Measurements from ENCODE around the gene IL33. TPM values are rescaled to one million over a fixed set of nuclear protein-coding genes. Genes with fewer than 3 reads are reported as not detected.
"Not testable (repeated sequence)": the region's sequence is repeated elsewhere in the genome, so short reads cannot be mapped to it uniquely, and the experiment has no call there.

Gene IL33
- 10 to 100 TPM in 11 of 12 donors, not detected in 1; 19.5 to 57.2 (median 31.7) TPM for polyA plus RNA-seq (ENCODE audit: insufficient read length in 12 of 12)
- long read RNA-seq, donor 1, result 0 reads
- long read RNA-seq, donor 2, partial matches to known transcripts, result 0 of 10 reads
- long read RNA-seq, donor 2, other reads (novel, unspliced or antisense), result 10 of 10 reads
- long read RNA-seq, donor 3, partial matches to known transcripts, result 14 of 14 reads
- long read RNA-seq, donor 3, other reads (novel, unspliced or antisense), result 0 of 14 reads
- long read RNA-seq, donor 4, result 0 reads
- long read RNA-seq, donor 5, result 0 reads
- long read RNA-seq, donor 6, partial matches to known transcripts, result 0 of 1 reads
- long read RNA-seq, donor 6, other reads (novel, unspliced or antisense), result 0 of 1 reads
- long read RNA-seq, donor 7, partial matches to known transcripts, result 0 of 6 reads
- long read RNA-seq, donor 7, other reads (novel, unspliced or antisense), result 5 of 6 reads
- long read RNA-seq, donor 8, partial matches to known transcripts, result 0 of 1 reads
- long read RNA-seq, donor 8, other reads (novel, unspliced or antisense), result 0 of 1 reads
- long read RNA-seq, donor 9, result 0 reads
- long read RNA-seq, donor 10, result 0 reads
- long read RNA-seq, donor 11, partial matches to known transcripts, result 0 of 7 reads
- long read RNA-seq, donor 11, other reads (novel, unspliced or antisense), result 7 of 7 reads

- DNase-seq, result peak; percentile 20
These were observed at the start of gene IL33 for GRCh38 chr9:6215562-6215961. Gene IL33 (plus strand): TSS chr9:6215807. CDS start chr9:6241695, 25,888 bp downstream.

GRCh38 chr9:6171667-6172066 is 43.9 kb upstream of the IL33 start:
- no peak for DNase-seq

GRCh38 chr9:6173914-6174313 is 41.7 kb upstream of the IL33 start:
- DNase-seq, result no peak

- not testable (repeated sequence) for DNase-seq
These were observed 32.9 kb upstream of the IL33 start for GRCh38 chr9:6182549-6183226.

- DNase-seq, result no peak
These were observed 32.4 kb upstream of the IL33 start for GRCh38 chr9:6183227-6183551.

- DNase-seq, result no peak
These were observed 32.0 kb upstream of the IL33 start for GRCh38 chr9:6183627-6184026.

- DNase-seq, result peak; percentile 14
These were observed 30.6 kb upstream of the IL33 start for GRCh38 chr9:6184749-6185645.

GRCh38 chr9:6186691-6187090 is 28.9 kb upstream of the IL33 start:
- no peak for DNase-seq

- no peak for DNase-seq
These were observed 28.3 kb upstream of the IL33 start for GRCh38 chr9:6187272-6187671.

- no peak for DNase-seq
These were observed 27.1 kb upstream of the IL33 start for GRCh38 chr9:6188466-6188865.

- DNase-seq, result no peak
These were observed 26.7 kb upstream of the IL33 start for GRCh38 chr9:6188906-6189305.

- DNase-seq, result no peak
These were observed 20.7 kb upstream of the IL33 start for GRCh38 chr9:6194934-6195333.

- DNase-seq, result no peak
These were observed 19.8 kb upstream of the IL33 start for GRCh38 chr9:6195714-6196360.

GRCh38 chr9:6197330-6197729 is 18.3 kb upstream of the IL33 start:
- DNase-seq, result no peak

- no peak for DNase-seq
These were observed 17.4 kb upstream of the IL33 start for GRCh38 chr9:6198251-6198650.

GRCh38 chr9:6199596-6199995 is 16.0 kb upstream of the IL33 start:
- DNase-seq, result no peak

GRCh38 chr9:6200761-6201160 is 14.8 kb upstream of the IL33 start:
- DNase-seq, result no peak

- DNase-seq, result no peak
These were observed 5.6 kb upstream of the IL33 start for GRCh38 chr9:6209966-6210365.

- no peak for DNase-seq
These were observed 2.8 kb upstream of the IL33 start for GRCh38 chr9:6212722-6213375.

GRCh38 chr9:6214434-6214833 is 1.2 kb upstream of the IL33 start:
- DNase-seq, result no peak

- DNase-seq, result peak; percentile 34
These were observed 704 bp upstream of the IL33 start for GRCh38 chr9:6214903-6215302.

Measured in muscle of arm (tissue), 14 donors.